K562 (cell line): ENCODE data around the gene RAB3C. TPM values are rescaled to one million over a fixed set of nuclear protein-coding genes. Genes with fewer than 3 reads are reported as not detected.

ENCODE experiments used
- CHAMP1 ChIP-seq: fragments of 450-650 bp; IDR thresholded peaks from 2 replicates; pipeline ENCODE4 v1.6.1; 2016; ENCODE audit warnings: mild to moderate bottlenecking
- CTCF ChIP-seq, 3 experiments: IDR thresholded peaks in 2 of 3; conservative IDR thresholded peaks in 1 of 3; 2 replicates each; pipeline ENCODE4 v1.5.1; 2011 to 2012; ENCODE audit warnings: low read length in 3 of 3, mild to moderate bottlenecking in 3 of 3, control low read depth in 2 of 3, improper control_type of control experiment in 1 of 3, inconsistent platforms in 1 of 3, low read depth in 1 of 3, mixed read lengths in 1 of 3, moderate library complexity in 1 of 3; ENCODE audit not compliant: insufficient read depth in 2 of 3
- KLF16 ChIP-seq: IDR thresholded peaks from 2 replicates; pipeline ENCODE4 v1.6.1; 2016; ENCODE audit warnings: antibody characterized with exemption
- MCM5 ChIP-seq: fragments of 450-650 bp; IDR thresholded peaks from 2 replicates; pipeline ENCODE4 v1.6.1; 2016; ENCODE audit warnings: low read depth
- MLX ChIP-seq, 2 experiments: fragments of 450-650 bp in 1 of 2; sonication (generic) in 1 of 2; formaldehyde crosslinking; conservative IDR thresholded peaks; 2 replicates each; pipeline versions ENCODE4 v1.4.0 to v1.8.1; 2020 to 2022; ENCODE audit warnings: mild to moderate bottlenecking in 1 of 2, missing genetic modification reagents in 1 of 2
- PHF20 ChIP-seq: fragments of 450-650 bp; IDR thresholded peaks from 2 replicates; pipeline ENCODE4 v1.6.1; 2018; ENCODE audit not compliant: partially characterized antibody
- PHF21A ChIP-seq: fragments of 450-650 bp; IDR thresholded peaks from 2 replicates; pipeline ENCODE4 v1.6.1; 2017; ENCODE audit warnings: low read depth, borderline replicate concordance
- RAD21 ChIP-seq, 2 experiments: fragments of 250-450 bp in 1 of 2; fragments of 450-650 bp in 1 of 2; sonication (Bioruptor Pico) in 1 of 2; formaldehyde crosslinking in 1 of 2; IDR thresholded peaks in 1 of 2; conservative IDR thresholded peaks in 1 of 2; 2 replicates each; pipeline versions ENCODE4 v1.4.0 to v1.8.0; 2020 to 2022; ENCODE audit warnings: mild to moderate bottlenecking in 2 of 2, moderate library complexity in 1 of 2
- SMARCE1 ChIP-seq: fragments of 450-650 bp; IDR thresholded peaks from 2 replicates; pipeline ENCODE4 v1.7.1; 2016; ENCODE audit warnings: mild to moderate bottlenecking
- STAT5A ChIP-seq: IDR thresholded peaks from 2 replicates; pipeline ENCODE4 v1.6.1; 2012; ENCODE audit warnings: low read length, inconsistent platforms, borderline replicate concordance
- ZMIZ1 ChIP-seq, 2 experiments: fragments of 150-350 bp in 1 of 2; IDR thresholded peaks; 2 replicates each; pipeline ENCODE4 v1.6.1; 2012 to 2016; ENCODE audit warnings: low read depth in 2 of 2, low read length in 2 of 2, mild to moderate bottlenecking in 1 of 2, moderate library complexity in 1 of 2
- ZNF518B ChIP-seq: fragments of 250-450 bp; sonication (Bioruptor Pico); IDR thresholded peaks from 2 replicates; pipeline ENCODE4 v1.5.0; 2021; ENCODE audit warnings: mild to moderate bottlenecking, moderate library complexity
- polyA plus RNA-seq, 8 experiments: library from polyadenylated mRNA; depleted of rRNA in 4 of 8; stranded (reverse) in 5 of 8; unstranded in 3 of 8; fragments of >200 nt; fragmentation: Nextera tagmentation in 2 of 8; fragmentation: Illumina TruSeq in 1 of 8; extraction: Ambion mirVana in 2 of 8; extraction: Trizol in 1 of 8; gene quantifications; 2 replicates each; pipeline versions ENCODE4 v1.2.1 to v1.2.3, GENCODE V29; 2011 to 2014; ENCODE audit warnings: inconsistent platforms in 1 of 8, missing spikeins in 1 of 8
- total RNA-seq, 7 experiments: library from RNA; depleted of rRNA in 6 of 7; stranded (reverse); fragments of >200 nt in 6 of 7; fragmentation: Illumina TruSeq in 2 of 7; extraction: Trizol in 2 of 7; gene quantifications; 2 replicates each; pipeline versions ENCODE4 v1.2.1 to v1.2.3, GENCODE V29; 2011 to 2021; ENCODE audit warnings: low replicate concordance in 1 of 7

The RAB3C gene
- total and polyA plus RNA-seq, 9 of the 15 experiments (the other 6 are each of a cell fraction or from before 2014, with no cell fraction given), result not detected

- no peak for TF ChIP-seq ZNF518B (CRISPR knock-in tag)
- TF ChIP-seq KLF16, result no peak
- TF ChIP-seq PHF21A, result no peak
- TF ChIP-seq RAD21 (CRISPR knock-in tag; conservative IDR thresholded peaks at IDR 0.05 in 1 of 2, IDR thresholded peaks at IDR 0.05 in 1 of 2), result no peak
- TF ChIP-seq CTCF (IDR thresholded peaks at IDR 0.05 in 2 of 3, conservative IDR thresholded peaks at IDR 0.05 in 1 of 3; ENCODE audit: insufficient read depth in 2 of 3, low read depth in 1 of 3, low read length in 3 of 3), result no peak
- TF ChIP-seq SMARCE1, result no peak
- no peak for TF ChIP-seq CHAMP1
- no peak for TF ChIP-seq MLX (CRISPR knock-in tag; conservative IDR thresholded peaks at IDR 0.05)
- no peak for TF ChIP-seq STAT5A
- TF ChIP-seq ZMIZ1 (IDR thresholded peaks at IDR 0.05; ENCODE audit: low read depth in 2 of 2, low read length in 2 of 2), result no peak
- TF ChIP-seq PHF20, result no peak
- TF ChIP-seq MCM5, result no peak
Observed at GRCh38 chr5:58755397-58755796, 172.5 kb downstream of the RAB3C start (continued).
